Neural progenitor cell (in vitro differentiated cells): ENCODE measurements around the gene CAPN2. TPM values are rescaled to one million over a fixed set of nuclear protein-coding genes. Genes with fewer than 3 reads are reported as not detected.
A peak's percentile ranks its signal among the peaks of the same experiment; 100 is the strongest.

ENCODE experiments used
- DNase-seq: peaks from one replicate; pipeline ENCODE4 v3.0.0-alpha.2; 2016; ENCODE audit warnings: low spot score
- H2AFZ ChIP-seq: fragments of 200-600 bp; sonication (generic); replicated peaks from 2 replicates; pipeline ENCODE4 v1.6.1; 2016; ENCODE audit warnings: antibody characterized with exemption
- H3F3A ChIP-seq: fragments of 200-600 bp; sonication (generic); 2 replicates; pipeline ENCODE4 v1.6.1; 2016; ENCODE audit warnings: antibody characterized with exemption, low read depth
- H3K27ac ChIP-seq: fragments of 200-600 bp; sonication (generic); 2 replicates; pipeline ENCODE4 v1.5.1; 2016; ENCODE audit warnings: mild to moderate bottlenecking
- H3K27me3 ChIP-seq: fragments of 200-600 bp; sonication (generic); 2 replicates; pipeline ENCODE4 v1.6.1; 2016; ENCODE audit warnings: mild to moderate bottlenecking, moderate library complexity
- H3K36me3 ChIP-seq: fragments of 200-600 bp; sonication (generic); 2 replicates; pipeline ENCODE4 v1.5.1; 2016
- H3K4me1 ChIP-seq: fragments of 200-600 bp; sonication (generic); 2 replicates; pipeline ENCODE4 v1.6.1; 2016; ENCODE audit warnings: mixed run types
- H3K4me2 ChIP-seq: fragments of 200-600 bp; sonication (generic); 2 replicates; pipeline ENCODE4 v1.6.1; 2016
- H3K4me3 ChIP-seq: fragments of 200-600 bp; sonication (generic); 2 replicates; pipeline ENCODE4 v1.5.1; 2016
- H3K79me2 ChIP-seq: fragments of 200-600 bp; sonication (generic); 2 replicates; pipeline ENCODE4 v1.6.1; 2016; ENCODE audit warnings: low read depth
- H3K9ac ChIP-seq: fragments of 200-600 bp; sonication (generic); 2 replicates; pipeline ENCODE4 v1.6.1; 2016
- H3K9me3 ChIP-seq: fragments of 200-600 bp; sonication (generic); 2 replicates; pipeline ENCODE4 v1.5.1; 2016; ENCODE audit warnings: low read depth
- H4K20me1 ChIP-seq: fragments of 200-600 bp; sonication (generic); 2 replicates; pipeline ENCODE4 v1.6.1; 2016; ENCODE audit warnings: low read depth
- H3K27ac Mint-ChIP-seq: 3 replicates; pipeline ENCODE4 v1.8.0; 2021; ENCODE audit warnings: mixed read lengths
- H3K27me3 Mint-ChIP-seq: 2 replicates; pipeline ENCODE4 v1.8.0; 2022; ENCODE audit warnings: low read depth, mild to moderate bottlenecking, inconsistent platforms, moderate library complexity, mixed read lengths; ENCODE audit not compliant: insufficient read depth
- H3K36me3 Mint-ChIP-seq: 3 replicates; pipeline ENCODE4 v1.8.0; 2021; ENCODE audit warnings: mixed read lengths
- H3K4me1 Mint-ChIP-seq: 3 replicates; pipeline ENCODE4 v1.8.0; 2021; ENCODE audit warnings: mixed read lengths
- H3K4me3 Mint-ChIP-seq: 3 replicates; pipeline ENCODE4 v1.8.0; 2021; ENCODE audit warnings: mild to moderate bottlenecking, moderate library complexity, mixed read lengths
- H3K9me3 Mint-ChIP-seq: 3 replicates; pipeline ENCODE4 v1.8.0; 2020; ENCODE audit warnings: mixed read lengths
- EZH2 ChIP-seq: fragments of 200-600 bp; sonication (generic); IDR thresholded peaks from 2 replicates; pipeline ENCODE4 v1.6.1; 2017; ENCODE audit warnings: antibody characterized with exemption, mild to moderate bottlenecking, moderate library complexity
- EZH2phosphoT487 ChIP-seq: fragments of 200-600 bp; sonication (generic); IDR thresholded peaks from 2 replicates; pipeline ENCODE4 v1.6.1; 2017; ENCODE audit warnings: antibody characterized with exemption
- total RNA-seq: library from RNA; depleted of rRNA; stranded (reverse); fragments of >200 nt; gene quantifications from 2 replicates; pipeline ENCODE4 v1.2.3, GENCODE V29; 2015; ENCODE audit warnings: low replicate concordance
- TF ChIP-seq, protein P1 (sequence below): fragments of 200-600 bp; sonication (generic); IDR thresholded peaks from 2 replicates; pipeline ENCODE4 v1.5.1; 2017; ENCODE audit warnings: antibody characterized with exemption, mild to moderate bottlenecking

CAPN2 gene
- total RNA-seq, 1 donor from 2014 or later = 61.7 TPM

DNA sequence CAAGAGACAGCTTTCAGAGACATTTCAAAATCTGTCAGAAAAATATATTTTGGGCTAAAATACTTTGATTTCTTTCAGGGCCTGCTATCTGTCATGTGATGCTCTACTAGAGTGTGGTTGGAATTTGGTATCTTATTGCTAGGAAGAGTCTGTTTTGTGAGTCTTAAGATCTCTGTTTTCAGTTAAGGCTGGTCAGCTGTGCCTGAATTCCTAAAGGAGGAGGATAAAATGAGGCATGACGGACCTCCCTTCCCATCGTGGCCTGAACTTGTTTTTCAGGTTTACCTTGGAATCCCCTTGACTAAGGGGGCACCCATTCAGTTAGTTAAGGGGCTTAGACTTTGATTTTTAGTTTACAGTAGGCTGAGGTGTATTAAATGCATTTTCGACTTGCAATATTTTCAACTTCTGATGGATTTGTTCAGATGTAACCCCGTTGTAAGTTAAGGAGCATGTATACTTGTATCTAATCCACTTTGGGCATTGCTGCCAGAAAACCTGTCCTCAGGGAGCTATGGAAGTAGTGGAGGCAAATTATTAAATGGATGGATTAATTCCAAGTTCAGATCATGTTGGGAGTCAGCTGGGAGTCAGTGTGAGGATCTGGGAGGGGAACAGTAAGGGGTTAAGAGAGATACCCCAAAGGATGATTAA is 18.3 kb downstream of the CAPN2 start:
- H3K27me3 ChIP-seq = peaks cover 7% of the 10 kb centered on the region
- H2AFZ ChIP-seq = no peak overlapping the region
- Mint-ChIP-seq H3K36me3 (peaks cover 39% of the 10 kb centered on the region), H3K27me3 (peaks cover 10% of the 10 kb centered on the region), H3K4me3 (no peak overlapping the region), H3K4me1 (peaks cover 36% of the 10 kb centered on the region), H3K9me3 (no peaks in the 10 kb centered on the region), H3K27ac (peak overlapping the region; percentile 79)
- no peak overlapping the region for H3K27ac ChIP-seq
- no peak overlapping the region for H3K4me3 ChIP-seq
- no peak for DNase-seq
- H3K79me2 ChIP-seq = no peaks in the 10 kb centered on the region
- H3K36me3 ChIP-seq = no peaks in the 10 kb centered on the region
- peaks cover 8% of the 10 kb centered on the region for H4K20me1 ChIP-seq
- H3F3A ChIP-seq = peaks cover 11% of the 10 kb centered on the region
- TF ChIP-seq, protein P1, sequence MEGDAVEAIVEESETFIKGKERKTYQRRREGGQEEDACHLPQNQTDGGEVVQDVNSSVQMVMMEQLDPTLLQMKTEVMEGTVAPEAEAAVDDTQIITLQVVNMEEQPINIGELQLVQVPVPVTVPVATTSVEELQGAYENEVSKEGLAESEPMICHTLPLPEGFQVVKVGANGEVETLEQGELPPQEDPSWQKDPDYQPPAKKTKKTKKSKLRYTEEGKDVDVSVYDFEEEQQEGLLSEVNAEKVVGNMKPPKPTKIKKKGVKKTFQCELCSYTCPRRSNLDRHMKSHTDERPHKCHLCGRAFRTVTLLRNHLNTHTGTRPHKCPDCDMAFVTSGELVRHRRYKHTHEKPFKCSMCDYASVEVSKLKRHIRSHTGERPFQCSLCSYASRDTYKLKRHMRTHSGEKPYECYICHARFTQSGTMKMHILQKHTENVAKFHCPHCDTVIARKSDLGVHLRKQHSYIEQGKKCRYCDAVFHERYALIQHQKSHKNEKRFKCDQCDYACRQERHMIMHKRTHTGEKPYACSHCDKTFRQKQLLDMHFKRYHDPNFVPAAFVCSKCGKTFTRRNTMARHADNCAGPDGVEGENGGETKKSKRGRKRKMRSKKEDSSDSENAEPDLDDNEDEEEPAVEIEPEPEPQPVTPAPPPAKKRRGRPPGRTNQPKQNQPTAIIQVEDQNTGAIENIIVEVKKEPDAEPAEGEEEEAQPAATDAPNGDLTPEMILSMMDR = no peak
- no peak for TF ChIP-seq EZH2phosphoT487
- TF ChIP-seq EZH2 = no peak
- H3K4me2 ChIP-seq = no peak overlapping the region
- H3K4me1 ChIP-seq = peaks cover 19% of the 10 kb centered on the region
- no peak overlapping the region for H3K9ac ChIP-seq
- no peaks in the 10 kb centered on the region for H3K9me3 ChIP-seq

DNA sequence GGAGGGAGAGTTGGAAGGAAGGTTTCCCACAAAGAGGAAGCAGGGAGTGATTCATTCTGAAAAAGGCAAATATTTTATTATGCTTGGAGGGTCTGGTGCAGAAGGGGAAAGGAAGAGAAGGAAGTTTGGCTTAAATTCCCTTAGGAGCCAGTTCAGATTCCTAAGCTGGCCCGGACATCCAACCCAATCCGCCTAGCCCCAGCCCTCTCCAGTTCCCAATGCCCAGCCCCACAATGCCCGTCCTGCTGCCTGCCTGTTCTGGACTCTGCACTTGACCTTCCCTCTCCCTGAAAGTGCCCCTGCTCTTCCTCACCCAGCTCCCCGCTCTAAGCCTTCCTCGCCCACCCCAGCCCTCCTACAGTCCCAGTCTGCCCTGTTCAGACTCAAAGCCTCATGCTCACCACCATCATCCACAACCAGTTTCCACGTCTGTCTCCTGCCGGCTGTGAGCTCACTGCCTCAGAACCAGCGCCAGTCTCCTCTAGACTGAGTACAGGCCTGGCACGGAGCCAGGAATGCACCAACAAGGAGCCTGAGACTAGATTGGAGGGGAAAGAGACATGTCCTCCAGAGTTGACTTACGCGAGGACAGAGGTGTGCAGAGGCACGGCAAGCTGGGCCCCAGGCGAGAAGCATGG is 18.9 kb downstream of the CAPN2 start:
- no peak overlapping the region for H3K9ac ChIP-seq
- no peak overlapping the region for H3K4me3 Mint-ChIP-seq

DNA sequence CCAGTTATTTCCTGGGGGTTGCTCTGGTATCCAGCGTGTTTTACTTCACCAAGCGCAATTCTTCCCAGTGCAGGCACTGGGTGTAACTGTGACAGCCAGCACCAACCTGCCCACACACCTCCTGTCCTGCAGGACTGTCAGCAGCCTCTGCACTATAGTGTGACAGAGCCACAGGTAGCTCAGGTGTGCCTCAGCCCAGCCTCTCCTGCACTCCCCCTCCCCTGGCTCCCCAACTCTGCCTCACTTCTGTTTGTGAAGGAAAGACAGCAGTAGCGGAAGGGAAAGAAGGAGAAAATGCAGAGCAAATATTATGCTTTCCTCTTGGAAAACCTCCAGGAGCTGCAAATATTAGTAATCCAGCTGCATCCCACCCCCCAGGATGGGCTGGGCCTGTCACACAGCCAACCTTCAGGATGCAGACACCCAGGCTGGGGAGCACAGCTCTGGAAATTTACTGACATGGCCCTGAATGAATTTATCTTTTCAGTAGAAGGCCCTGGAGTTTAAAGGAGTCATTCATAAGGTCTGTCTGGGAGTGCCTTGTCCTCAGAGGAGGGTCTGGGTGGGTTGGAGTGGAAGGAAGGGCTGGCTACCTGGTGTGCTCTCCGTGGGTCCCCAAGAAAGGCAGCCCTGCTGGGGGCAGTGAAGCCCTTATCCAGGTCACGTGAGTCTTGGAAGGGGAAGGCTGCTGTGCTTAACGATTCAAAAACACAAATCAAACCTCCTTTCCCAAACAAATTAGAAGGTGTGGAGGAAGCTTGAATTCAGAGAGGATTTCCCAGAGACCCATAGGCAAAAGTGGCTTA is 20.9 kb downstream of the CAPN2 start:
- no peak overlapping the region for H3K4me3 ChIP-seq
- H3K27me3 Mint-ChIP-seq = peaks cover 4% of the 10 kb centered on the region
- no peak overlapping the region for H3K9ac ChIP-seq

More for the DNA sequence above, 18.9 kb downstream of the CAPN2 start:
- no peaks in the 10 kb centered on the region for H3K36me3 ChIP-seq
- TF ChIP-seq EZH2 (no peak), EZH2phosphoT487 (no peak)
- TF ChIP-seq, protein P1 = no peak
- Mint-ChIP-seq H3K36me3 (peaks cover 39% of the 10 kb centered on the region), H3K4me1 (peaks cover 30% of the 10 kb centered on the region), H3K27me3 (peaks cover 10% of the 10 kb centered on the region), H3K27ac (peak overlapping the region; percentile 79), H3K9me3 (no peaks in the 10 kb centered on the region)
- no peak overlapping the region for H3K4me2 ChIP-seq
- peaks cover 11% of the 10 kb centered on the region for H3F3A ChIP-seq
- no peak overlapping the region for H3K27ac ChIP-seq
- peaks cover 8% of the 10 kb centered on the region for H4K20me1 ChIP-seq
- H3K4me1 ChIP-seq = peaks cover 13% of the 10 kb centered on the region
- peaks cover 7% of the 10 kb centered on the region for H3K27me3 ChIP-seq
- H3K9me3 ChIP-seq = no peaks in the 10 kb centered on the region
- no peak overlapping the region for H3K4me3 ChIP-seq
- no peaks in the 10 kb centered on the region for H3K79me2 ChIP-seq
- DNase-seq = no peak
- H2AFZ ChIP-seq = no peak overlapping the region

More for the DNA sequence above, 20.9 kb downstream of the CAPN2 start:
- Histone ChIP-seq H3K4me2 (peak overlapping the region; percentile 24), H3K27ac (peak overlapping the region; percentile 40), H3K4me1 (peaks cover 13% of the 10 kb centered on the region), H3K9me3 (no peaks in the 10 kb centered on the region), H3K27me3 (peaks cover 7% of the 10 kb centered on the region), H3K79me2 (no peaks in the 10 kb centered on the region), H4K20me1 (peaks cover 8% of the 10 kb centered on the region), H3F3A (peaks cover 11% of the 10 kb centered on the region), H2AFZ (no peak overlapping the region), H3K36me3 (no peaks in the 10 kb centered on the region)
- no peak for DNase-seq
- peaks cover 16% of the 10 kb centered on the region for H3K4me1 Mint-ChIP-seq
- H3K9me3 Mint-ChIP-seq = no peaks in the 10 kb centered on the region
- no peak overlapping the region for H3K27ac Mint-ChIP-seq
- peaks cover 30% of the 10 kb centered on the region for H3K36me3 Mint-ChIP-seq
- no peak overlapping the region for H3K4me3 Mint-ChIP-seq
- TF ChIP-seq, protein P1 = no peak
- TF ChIP-seq EZH2phosphoT487 (no peak), EZH2 (no peak)
